Vagina (tissue), 2 donors: Measurements from ENCODE around the gene ABHD16B. TPM values are rescaled to one million over a fixed set of nuclear protein-coding genes. Genes with fewer than 3 reads are reported as not detected.

ENCODE experiments used
- DNase-seq, 2 donors: peaks; one replicate each; pipeline ENCODE4 v3.0.0-alpha.2; 2017; ENCODE audit errors: extremely low spot score in 2 of 2
- H3K27ac ChIP-seq: fragments of 200-600 bp; sonication (generic); one replicate; pipeline ENCODE4 v1.5.1; 2019
- H3K27me3 ChIP-seq: fragments of 200-600 bp; sonication (generic); one replicate; pipeline ENCODE4 v1.5.1; 2019
- H3K36me3 ChIP-seq, 2 donors: fragments of 200-600 bp; sonication (generic); one replicate each; pipeline ENCODE4 v1.5.1; 2017 to 2019
- H3K4me1 ChIP-seq: fragments of 200-600 bp; sonication (generic); one replicate; pipeline ENCODE4 v1.5.1; 2019
- H3K4me3 ChIP-seq, 2 donors: fragments of 200-600 bp; sonication (generic); 1 replicate in 1 of 2; 2 replicates in 1 of 2; pipeline ENCODE4 v1.5.1; 2016 to 2019
- H3K9me3 ChIP-seq: fragments of 200-600 bp; sonication (generic); one replicate; pipeline ENCODE4 v1.5.1; 2019
- CTCF ChIP-seq, 3 experiments: fragments of 450-650 bp in 2 of 3; fragments of 200-600 bp in 1 of 3; sonication (generic) in 1 of 3; IDR thresholded peaks; one replicate each; pipeline ENCODE4 v1.5.1; 2017 to 2019; ENCODE audit warnings: antibody characterized with exemption in 3 of 3, mild to moderate bottlenecking in 2 of 3, moderate library complexity in 2 of 3
- POLR2A ChIP-seq, 2 donors: fragments of 450-650 bp; IDR thresholded peaks; one replicate each; pipeline ENCODE4 v1.6.1; 2017; ENCODE audit warnings: antibody characterized with exemption in 2 of 2, mild to moderate bottlenecking in 2 of 2, moderate library complexity in 2 of 2
- POLR2AphosphoS5 ChIP-seq, 2 donors: sonication (generic); formaldehyde crosslinking; IDR thresholded peaks; one replicate each; pipeline ENCODE4 v1.9.0; 2017; ENCODE audit warnings: antibody characterized with exemption in 2 of 2, mild to moderate bottlenecking in 2 of 2, low read depth in 1 of 2; ENCODE audit not compliant: insufficient read depth in 1 of 2
- intact Hi-C: fragments of 100-400 bp; cut with DNase I; formaldehyde crosslinking; loops from one replicate; pipeline ENCODE4 v1.15.1; 2023
- total RNA-seq: library from RNA; depleted of rRNA; stranded (reverse); fragments of >200 nt; gene quantifications from one replicate; pipeline ENCODE4 v1.2.3, GENCODE V29; 2016

Gene ABHD16B
- total RNA-seq, 1 donor from 2014 or later, result not detected

DNA sequence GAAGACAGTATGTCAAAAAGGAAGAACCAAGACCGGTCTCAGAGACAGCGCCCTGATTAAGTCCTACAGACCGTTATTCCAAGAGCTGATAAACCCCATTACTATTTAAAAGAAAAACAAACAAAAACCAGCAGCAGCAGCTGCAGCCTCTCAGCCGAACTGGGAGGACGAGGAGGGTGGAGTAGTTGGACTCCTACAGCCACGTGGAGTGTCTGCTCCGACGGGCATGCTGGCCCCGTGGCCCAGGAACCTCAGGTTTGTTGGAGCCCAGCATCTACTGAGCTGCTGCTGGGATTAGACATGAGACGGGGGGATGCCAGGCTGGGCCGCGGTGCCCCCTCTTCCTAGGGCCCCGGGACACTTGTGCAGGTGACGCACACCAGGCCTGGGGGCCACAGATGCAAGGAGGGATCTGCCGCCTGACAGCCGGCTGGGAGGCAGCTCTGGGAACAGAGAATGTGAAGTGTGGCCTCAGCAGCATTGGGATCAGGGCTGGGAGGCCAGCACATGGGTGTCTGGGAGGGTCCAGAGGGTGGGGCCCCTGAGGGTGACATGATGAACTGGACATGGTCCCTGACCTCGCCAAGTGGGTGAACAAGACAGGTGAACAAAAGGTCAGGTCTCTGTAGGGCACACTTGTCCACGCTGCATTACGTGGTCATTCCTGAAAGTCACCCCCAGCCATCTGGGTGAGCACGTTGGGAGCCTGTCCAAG is 27.4 kb upstream of the ABHD16B start:
- intact Hi-C loops, result no loop called here
- H3K27me3 ChIP-seq, result no peaks in the 10 kb centered on the region
- no peak for TF ChIP-seq POLR2AphosphoS5 (IDR thresholded peaks at IDR 0.05; ENCODE audit: insufficient read depth in 1 of 2, low read depth in 1 of 2)
- no peak for TF ChIP-seq CTCF (IDR thresholded peaks at IDR 0.05)
- TF ChIP-seq POLR2A (IDR thresholded peaks at IDR 0.05), result no peak
- peaks cover 45% of the 10 kb centered on the region for H3K4me1 ChIP-seq
- no peak for DNase-seq
- H3K36me3 ChIP-seq, result no peaks in the 10 kb centered on the region
- H3K9me3 ChIP-seq, result no peaks in the 10 kb centered on the region
- H3K27ac ChIP-seq, result peak overlapping the region; percentile 88
- no peak overlapping the region for H3K4me3 ChIP-seq

DNA sequence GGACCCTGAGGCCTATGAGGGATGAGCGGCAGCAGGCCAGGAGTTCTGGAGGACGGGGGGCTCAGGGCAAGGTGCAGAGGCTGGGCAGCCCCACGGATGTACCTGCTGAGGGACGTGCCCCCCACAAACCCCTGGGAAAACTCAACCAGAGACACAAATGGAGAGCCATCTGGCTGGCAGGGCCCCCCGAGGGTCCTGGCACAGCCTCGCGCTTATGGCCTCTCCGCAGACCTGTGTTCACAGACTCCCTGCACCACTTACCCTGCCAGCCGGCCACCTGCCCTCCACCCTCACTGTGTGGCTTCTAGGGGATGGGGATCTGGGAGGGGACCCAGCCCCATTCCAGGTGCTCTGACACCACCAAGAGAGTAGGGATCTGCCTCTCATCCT is 26.8 kb upstream of the ABHD16B start:
- intact Hi-C loops, result no loop called here
- H3K27ac ChIP-seq, result peak overlapping the region; percentile 88

DNA sequence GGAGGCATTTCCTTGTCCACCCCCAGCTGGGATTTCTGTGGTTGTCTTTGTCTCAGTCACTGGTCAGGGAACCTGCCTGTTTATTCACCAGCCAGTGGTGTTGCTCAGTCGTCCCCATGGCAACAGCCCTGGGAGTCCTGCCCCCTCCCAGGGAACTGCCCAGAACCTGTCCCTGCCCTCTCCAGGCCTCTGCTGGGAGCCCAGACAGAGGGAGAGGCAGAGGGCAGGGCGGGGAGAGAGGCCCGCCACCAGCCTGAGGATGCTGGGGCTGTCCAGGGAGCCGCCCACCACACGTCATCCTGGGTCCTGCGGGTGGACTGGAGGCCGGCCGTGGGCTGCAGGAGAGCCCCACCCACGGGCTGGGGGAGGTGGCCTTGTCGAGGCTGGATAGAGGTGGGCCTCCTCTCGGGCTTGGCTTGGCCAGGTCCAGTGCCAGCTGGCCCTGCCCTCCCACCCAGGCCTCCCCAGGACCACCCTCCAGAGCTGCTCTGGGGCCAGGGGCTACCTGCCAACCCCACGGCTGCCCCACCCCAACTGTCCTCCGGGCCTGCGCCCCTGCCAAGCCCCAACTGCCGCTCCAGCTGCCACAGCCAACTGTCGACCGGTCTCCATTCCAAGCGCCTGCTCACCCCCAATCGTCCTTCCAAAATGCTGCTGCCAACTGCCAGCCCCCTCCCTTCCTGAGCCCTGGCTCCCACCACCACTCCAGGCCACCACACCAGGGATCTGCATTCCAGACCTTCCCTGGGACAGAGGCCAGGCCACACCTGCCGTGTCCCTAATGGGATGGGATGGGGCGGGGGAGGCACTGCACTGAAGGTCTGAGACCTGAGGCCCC is 26.1 kb upstream of the ABHD16B start:
- H3K27me3 ChIP-seq, result no peaks in the 10 kb centered on the region
- peak in 1 of 2 donors; percentile 96 for DNase-seq
- peaks cover 34% of the 10 kb centered on the region for H3K4me1 ChIP-seq
- no peaks in the 10 kb centered on the region for H3K36me3 ChIP-seq
- H3K4me3 ChIP-seq, result no peak overlapping the region
- H3K9me3 ChIP-seq, result no peaks in the 10 kb centered on the region
- peak overlapping the region; percentile 88 for H3K27ac ChIP-seq
- intact Hi-C loops, result no loop called here
- TF ChIP-seq POLR2AphosphoS5 (IDR thresholded peaks at IDR 0.05; ENCODE audit: insufficient read depth in 1 of 2, low read depth in 1 of 2), result peak; percentile 36 to 75
- no peak for TF ChIP-seq CTCF (IDR thresholded peaks at IDR 0.05)
- no peak for TF ChIP-seq POLR2A (IDR thresholded peaks at IDR 0.05)

More for the DNA sequence above, 26.8 kb upstream of the ABHD16B start:
- no peak for TF ChIP-seq POLR2AphosphoS5 (IDR thresholded peaks at IDR 0.05; ENCODE audit: insufficient read depth in 1 of 2, low read depth in 1 of 2)
- TF ChIP-seq CTCF (IDR thresholded peaks at IDR 0.05), result no peak
- no peak for TF ChIP-seq POLR2A (IDR thresholded peaks at IDR 0.05)
- Histone ChIP-seq H3K27me3 (no peaks in the 10 kb centered on the region), H3K9me3 (no peaks in the 10 kb centered on the region), H3K4me3 (no peak overlapping the region), H3K36me3 (no peaks in the 10 kb centered on the region), H3K4me1 (peaks cover 40% of the 10 kb centered on the region)
- no peak for DNase-seq

DNA sequence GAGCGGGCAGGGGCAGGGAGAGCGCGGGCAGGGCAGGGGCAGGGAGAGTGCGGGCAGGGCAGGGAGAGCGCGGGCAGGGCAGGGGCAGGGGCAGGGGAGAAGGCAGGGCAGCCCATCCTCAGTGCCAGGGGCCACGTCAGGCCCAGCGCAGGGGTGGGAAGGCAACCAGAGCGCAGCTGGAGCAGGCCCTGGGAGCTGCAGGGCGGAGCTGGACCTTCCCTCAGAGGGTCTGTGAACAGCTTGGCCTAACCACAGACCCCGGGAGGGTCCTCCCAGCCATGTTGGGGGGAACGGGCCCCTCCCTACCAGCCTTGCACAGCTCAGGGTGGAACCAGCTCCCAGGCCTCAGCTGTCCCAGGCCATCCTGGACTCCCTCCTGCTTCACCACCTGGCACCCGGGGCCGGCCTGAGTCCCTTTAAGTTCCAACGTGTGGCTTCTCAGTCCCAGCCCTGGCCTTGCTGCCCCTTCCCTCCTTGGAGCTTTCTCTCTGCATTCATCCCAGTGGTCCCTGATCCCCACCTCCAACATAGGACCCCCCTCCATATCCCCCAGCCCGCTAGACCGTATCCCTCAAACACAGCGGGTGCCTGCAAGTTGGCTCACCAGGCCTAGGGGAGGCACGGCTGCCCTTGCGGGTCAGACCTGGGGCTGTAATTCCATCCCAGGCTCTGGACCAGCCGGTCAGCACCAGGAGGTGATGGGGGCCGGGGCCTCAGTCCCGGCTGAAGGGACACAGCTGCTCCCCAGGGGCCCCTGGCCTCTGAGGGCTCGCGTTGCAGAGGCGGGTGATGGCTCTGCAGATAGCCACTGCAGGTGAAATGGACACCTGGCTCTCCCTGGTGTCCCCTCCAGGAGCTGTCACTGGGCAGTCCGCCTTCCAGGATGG is 24.6 kb upstream of the ABHD16B start:
- H3K27ac ChIP-seq, result no peak overlapping the region
- H3K9me3 ChIP-seq, result no peaks in the 10 kb centered on the region
- intact Hi-C loops, result no loop called here
- no peak for DNase-seq
- TF ChIP-seq CTCF (IDR thresholded peaks at IDR 0.05) (no peak), POLR2AphosphoS5 (IDR thresholded peaks at IDR 0.05; ENCODE audit: insufficient read depth in 1 of 2, low read depth in 1 of 2) (no peak), POLR2A (IDR thresholded peaks at IDR 0.05) (no peak)
- no peak overlapping the region for H3K4me3 ChIP-seq
- H3K27me3 ChIP-seq, result no peaks in the 10 kb centered on the region
- H3K4me1 ChIP-seq, result peaks cover 33% of the 10 kb centered on the region
- H3K36me3 ChIP-seq, result no peaks in the 10 kb centered on the region
